Activated CD4-positive, alpha-beta T cell treated with anti-CD3 and anti-CD28 coated beads, Interleukin-2, Interleukin-4, amounts not matched to agents 100 ng/mL and 50 ng/mL, durations not matched to agents 16 hours and 8 hours (primary cell): ENCODE results near the gene SLAMF9.

Source experiments
- DNase-seq: peaks from one replicate; pipeline ENCODE4 v3.0.0-alpha.2; 2020; ENCODE audit warnings: low spot score

The SLAMF9 gene

DNA sequence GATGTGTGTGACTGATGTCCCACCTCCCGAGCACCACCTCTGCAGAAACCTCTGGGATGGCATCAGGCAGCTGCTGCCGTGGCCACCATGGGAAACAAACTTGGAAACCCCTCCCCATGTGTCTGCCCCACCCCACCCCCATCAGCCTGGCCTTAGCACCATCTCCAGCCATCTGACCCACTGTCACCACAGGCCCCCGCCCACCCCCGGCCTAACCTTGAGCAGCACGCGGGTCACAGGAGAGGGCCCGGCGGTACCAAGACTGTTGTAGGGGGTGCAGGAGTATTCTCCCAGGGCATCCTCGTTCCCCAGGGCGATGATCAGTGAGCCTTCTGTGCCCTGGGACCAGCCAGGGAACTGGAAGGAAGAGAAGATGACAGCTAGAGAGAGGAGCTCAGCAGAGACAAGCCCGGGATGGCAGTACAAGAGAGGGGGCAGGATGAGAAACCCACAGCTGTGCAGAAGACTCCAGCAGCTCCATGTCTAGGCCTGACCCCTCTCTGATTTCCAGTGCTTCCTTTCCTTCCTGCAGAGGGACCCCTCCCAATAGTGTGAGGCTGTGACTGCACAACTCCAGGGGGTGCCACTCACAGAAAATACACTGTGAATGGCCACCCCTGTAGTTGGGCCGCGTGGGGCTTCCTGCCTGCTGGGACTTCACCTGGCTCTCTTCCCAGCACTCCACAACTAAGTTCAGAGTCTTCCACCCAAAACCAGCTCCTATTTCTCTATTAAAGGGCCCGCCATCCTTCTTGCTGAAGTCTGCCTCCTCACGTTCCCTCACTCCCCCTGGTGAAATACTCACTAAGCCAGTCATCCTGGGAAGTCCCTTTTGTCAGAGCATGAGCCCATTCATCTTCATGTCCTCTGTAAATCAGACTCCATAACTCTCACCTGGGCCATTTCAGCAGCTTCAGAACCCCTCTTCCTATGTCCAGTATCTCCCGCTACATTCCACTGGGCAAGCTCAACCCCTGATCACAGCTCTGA is 21.4 kb downstream of the SLAMF9 start:
- no peak for DNase-seq

GRCh38 chr1:159931795-159932173 is 22.3 kb downstream of the SLAMF9 start:
- DNase-seq: no peak

GRCh38 chr1:159931101-159931794 is 22.8 kb downstream of the SLAMF9 start:
- no peak for DNase-seq

DNA sequence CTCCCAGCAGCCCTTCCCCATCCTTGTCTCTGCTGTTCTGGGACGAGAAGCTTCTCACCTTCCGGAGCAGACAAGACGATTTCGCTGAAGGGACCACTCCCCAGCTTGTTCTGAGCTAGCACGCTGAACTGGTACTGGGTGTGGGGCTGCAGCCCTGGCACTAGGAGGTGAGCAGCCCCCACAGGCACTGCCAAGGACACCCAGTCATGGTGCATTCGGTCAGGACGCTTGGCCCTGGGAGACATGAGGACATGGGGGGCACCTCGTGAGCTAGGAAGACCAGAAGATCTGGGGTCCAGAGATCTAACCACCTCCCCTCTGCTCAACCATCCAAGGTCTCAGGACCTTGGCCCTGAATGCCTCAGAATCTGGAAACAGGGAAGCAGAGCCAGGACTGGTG is 23.4 kb downstream of the SLAMF9 start:
- no peak for DNase-seq

- no peak for DNase-seq
Measured at GRCh38 chr1:159930216-159930615, 23.8 kb downstream of the SLAMF9 start.

GRCh38 chr1:159929155-159930051 is 24.6 kb downstream of the SLAMF9 start:
- no peak for DNase-seq

DNA sequence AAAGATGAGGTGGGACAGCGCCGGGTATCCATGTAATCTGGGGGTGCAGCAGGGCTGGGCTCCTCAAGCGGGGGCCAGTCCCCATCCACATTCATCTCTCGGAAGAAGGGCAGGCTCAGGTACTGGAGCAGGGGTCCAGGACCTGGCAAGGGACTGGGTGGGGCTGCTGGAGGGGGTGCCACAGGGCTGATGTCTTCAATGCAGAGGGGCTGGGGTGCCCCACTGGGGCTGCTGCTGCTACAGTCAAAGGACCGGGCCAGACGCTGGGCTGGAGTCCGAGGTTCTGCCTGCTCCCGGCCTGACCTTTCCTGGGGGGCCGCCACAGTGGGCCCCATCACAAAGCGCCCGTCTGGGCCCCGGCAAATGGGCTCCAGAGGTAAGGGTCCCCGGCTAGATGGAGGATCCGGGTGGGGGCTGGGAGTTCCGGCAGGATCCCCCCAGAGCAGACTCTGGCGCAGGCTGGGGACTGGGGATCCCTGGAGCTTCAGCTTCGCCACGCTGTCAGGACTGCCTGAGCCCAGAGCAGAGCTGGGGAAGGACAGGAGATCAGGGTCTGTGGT is 25.5 kb downstream of the SLAMF9 start:
- no peak for DNase-seq

DNA sequence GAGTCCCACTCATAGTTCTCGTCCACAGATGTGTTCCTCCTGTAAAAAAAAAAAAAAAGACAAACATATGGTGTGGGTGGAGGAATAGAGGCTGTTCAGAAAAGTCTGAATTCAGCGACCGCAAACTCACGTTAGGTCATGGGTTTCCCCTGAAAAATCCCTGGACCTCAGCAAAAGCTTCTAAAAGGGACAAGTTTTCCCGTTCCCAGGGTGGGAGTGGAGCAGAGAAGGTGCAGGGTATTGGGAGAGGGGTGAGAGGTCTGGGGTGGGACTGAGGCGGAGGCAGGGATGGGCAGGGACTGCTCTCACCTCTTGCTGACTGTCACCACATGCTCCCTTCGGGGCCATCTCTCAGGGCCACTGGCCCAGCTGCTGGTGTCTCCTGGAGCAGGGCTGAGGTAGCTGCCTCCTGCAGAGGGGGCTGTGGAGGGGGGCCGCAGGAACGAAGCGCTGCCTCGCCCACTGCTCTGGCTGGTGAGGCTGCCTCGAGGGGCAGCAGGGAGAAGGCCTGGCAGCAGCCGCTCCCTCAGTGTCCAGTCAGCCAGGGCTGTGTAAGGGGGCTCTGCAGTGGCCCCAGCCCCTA is 26.1 kb downstream of the SLAMF9 start:
- no peak for DNase-seq

DNA sequence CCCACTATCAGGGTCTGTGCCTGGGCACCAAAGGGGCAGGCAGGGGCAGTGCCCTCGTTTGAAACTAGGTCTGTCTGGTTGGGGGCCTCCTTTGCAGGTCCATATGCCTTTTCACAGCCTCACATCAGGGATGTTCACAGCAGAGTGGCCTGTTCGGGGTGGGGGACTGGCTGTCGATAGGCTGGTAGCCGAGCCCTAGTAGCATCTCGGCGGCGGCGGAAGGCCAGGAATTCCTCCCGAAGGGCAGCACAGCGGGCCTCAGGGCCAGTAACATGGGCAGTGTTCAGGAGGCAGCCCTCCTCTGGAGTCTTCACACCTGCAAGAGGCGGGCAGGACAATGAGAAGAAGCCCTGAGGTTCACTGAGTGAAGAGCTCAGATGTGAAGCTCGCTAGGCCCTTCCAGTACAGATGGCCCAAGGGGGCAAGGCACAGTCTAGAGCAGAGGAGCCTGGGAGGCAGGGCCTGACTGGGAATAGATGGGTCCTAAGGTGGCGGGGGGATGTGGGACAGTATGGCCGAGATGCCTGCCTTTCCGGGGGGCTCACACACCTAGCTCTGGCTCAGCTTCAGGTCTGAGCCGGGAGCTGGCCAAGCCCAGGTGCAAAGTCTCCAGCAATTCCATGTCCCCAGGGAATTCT is 26.7 kb downstream of the SLAMF9 start:
- no peak for DNase-seq

- DNase-seq: no peak
Measured at GRCh38 chr1:159925719-159926078, 28.3 kb downstream of the SLAMF9 start.

DNA sequence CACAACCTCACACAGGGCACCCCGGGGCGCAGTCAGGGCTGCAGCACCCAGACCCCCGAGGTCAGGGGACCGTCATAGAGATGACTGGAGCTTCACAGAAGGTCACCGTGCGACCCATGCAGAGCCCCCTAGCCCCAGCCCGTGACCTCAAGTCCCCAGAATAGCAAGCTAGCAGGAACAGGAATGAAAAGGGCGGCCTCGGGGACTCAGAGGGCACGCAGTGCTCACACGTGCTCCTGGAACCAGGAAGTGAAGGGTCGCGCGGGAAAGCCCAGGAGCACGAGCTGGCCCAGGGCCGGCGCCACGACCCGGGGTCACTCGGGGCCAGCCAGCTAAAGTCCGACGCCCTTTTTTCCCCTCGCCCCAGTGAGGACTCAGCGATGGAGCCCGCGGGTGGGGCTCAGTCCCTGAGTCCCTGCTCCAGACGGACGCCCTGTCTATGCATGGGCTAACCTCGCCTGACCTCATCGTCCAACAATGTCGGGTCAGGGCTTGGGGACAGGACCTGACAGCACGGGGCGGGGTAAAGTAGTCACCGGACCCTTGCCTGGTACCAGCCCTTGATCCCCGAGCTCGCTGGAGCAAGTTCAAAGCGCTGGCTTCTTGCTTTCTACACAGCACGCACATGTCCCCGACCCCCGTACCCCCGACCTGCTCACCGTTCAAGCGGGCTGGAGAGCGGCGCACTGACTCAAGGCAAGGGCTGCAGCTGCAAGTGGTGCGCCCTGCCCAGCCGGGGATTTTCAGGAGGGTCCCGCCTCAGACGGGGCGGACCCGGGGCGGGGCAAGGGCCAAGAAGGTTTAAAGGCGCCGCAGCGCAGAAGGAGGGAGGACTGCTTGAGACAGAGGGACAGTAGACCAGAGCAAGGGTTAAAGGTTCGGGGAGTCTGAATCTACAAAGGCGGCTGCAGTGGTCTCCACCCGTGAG is 29.0 kb downstream of the SLAMF9 start, which contains the start of gene TAGLN2:
TAGLN2 (minus strand) TSS at position 717 of the 928 bp plus-strand sequence. CDS start 4,998 bp downstream, outside the sequence.
- peak; percentile 89 for DNase-seq

- peak; percentile 63 for DNase-seq
Measured at GRCh38 chr1:159924025-159924790, 29.8 kb downstream of the SLAMF9 start.

DNA sequence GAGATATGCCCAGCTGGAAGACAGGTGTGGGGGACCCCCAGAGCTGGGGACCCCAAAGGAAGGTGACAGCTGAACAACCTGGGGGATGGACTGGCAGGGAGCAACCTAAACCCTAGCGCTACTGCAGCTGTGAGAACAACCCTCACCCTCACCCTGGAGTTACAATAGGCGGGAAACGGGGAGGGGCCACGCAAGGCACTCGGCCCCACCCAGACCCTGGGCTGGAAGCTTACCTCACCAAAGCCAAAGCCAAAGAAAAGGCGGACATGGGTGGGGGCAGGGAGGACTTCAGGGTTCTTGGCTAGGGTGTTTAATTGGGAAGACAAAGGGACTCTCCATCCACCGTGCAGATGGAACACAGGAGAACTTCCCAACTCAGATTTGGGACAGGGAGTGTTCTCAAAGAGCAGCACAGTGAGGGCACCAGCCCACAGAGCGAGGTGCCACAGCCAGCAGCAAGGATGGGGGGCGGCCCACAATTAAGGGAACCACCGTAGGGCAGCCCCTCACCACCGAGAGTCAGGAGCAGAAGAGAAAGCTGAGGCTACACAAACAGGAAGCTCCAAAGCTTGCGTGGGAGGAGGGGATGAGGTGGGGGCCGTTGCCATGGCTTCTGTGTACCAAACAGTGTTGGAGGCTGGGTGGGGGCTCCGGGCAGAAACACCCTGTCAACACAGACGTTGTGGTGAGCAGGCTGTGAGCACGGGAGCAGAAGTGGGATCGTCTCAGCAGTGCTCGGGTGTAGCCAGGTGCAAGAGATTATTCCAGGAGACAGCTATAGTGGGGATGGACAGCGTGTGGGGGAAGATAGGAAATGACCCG is 30.6 kb downstream of the SLAMF9 start:
- peak; percentile 78 for DNase-seq

DNA sequence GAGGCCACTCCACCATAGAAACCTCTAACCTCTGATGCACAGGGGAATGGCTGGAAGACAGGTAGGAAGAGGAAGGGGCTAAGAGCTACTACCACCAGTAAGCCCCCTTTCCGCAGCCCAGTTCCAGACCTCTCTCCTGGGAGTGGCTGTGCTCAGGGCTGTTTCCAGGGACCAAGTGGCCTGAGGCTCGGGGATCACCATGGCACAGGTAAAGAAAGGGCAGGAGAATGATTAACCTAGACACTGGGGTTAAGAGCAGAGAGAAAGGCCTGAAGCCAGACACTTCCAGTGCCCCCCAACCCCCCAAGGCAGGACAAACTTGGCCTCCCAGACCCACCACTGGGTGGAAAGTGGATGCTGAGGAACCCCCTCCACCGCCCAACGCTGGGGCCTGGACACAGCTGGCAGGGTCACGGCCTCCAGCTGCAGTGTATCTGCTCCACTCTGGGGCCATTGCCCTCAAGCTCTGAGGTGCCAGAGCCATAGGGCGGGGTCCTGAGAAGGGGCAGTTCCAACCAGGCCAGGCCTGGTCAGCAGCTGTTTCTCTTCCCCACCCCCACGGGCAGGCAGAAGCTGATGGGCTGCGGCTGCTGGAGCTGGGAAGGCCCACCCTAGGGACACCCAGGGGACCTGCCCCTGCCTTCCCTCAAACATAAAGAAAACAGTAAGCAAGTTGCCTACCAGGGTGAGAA is 31.4 kb downstream of the SLAMF9 start:
- DNase-seq: no peak

DNA sequence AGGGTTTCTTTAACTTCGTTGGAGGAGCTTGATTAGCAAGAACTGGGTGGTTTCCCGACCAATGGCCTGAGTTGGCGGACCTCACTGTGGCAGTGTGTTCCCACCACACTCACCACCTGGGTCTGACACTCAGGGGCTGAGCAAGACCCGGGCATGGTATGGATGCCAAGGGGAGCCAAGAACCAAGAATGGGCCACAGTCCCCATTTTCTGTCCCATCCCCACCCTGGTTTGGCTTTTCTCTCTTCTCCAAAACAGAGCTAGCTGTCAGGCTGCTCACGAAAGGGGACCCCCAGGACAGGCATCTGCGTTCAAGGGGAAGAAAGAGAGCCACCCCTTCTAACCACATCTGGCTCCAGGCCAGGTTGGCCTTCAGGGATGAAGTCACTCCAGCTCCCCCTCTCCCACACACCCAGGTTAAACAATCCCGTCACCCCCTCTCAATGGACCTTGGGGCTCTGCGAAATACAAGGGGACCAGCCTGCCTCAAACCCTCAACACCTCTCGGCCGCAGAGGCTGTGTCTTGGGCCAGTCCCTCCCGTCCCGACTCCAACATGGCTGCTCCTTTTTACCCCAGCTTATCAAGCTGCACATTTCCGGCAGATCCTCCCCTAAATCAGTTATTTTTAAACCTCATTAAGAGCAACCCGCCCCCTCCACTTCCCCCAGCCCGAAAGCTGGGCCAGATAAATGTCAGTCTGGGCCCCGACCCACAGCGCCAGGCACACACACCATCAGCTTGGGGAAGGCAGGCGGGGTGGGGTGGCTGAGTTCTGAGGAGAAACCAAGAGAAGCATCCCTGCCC is 32.1 kb downstream of the SLAMF9 start:
- DNase-seq: no peak

- DNase-seq: peak; percentile 61
Measured at GRCh38 chr1:159921251-159921650, 32.8 kb downstream of the SLAMF9 start.

- DNase-seq: no peak
Measured at GRCh38 chr1:159920651-159921050, 33.4 kb downstream of the SLAMF9 start.
